HUES48 (cell line): ENCODE data around the gene ABTB1.

Experiments
- H3K27ac ChIP-seq: one replicate; pipeline ENCODE4 v1.7.0; 2013; ENCODE audit warnings: low read depth, low read length, inconsistent platforms
- H3K27me3 ChIP-seq: 2 replicates; pipeline ENCODE4 v1.6.1; 2013; ENCODE audit warnings: mild to moderate bottlenecking, low read length; ENCODE audit not compliant: control insufficient read depth, insufficient read depth
- H3K36me3 ChIP-seq: 2 replicates; pipeline ENCODE4 v1.6.1; 2013; ENCODE audit warnings: low read length; ENCODE audit not compliant: control insufficient read depth, insufficient read depth
- H3K4me1 ChIP-seq: 2 replicates; pipeline ENCODE4 v1.6.1; 2013; ENCODE audit warnings: mild to moderate bottlenecking, low read length; ENCODE audit not compliant: control insufficient read depth, insufficient read depth
- H3K4me3 ChIP-seq: 2 replicates; pipeline ENCODE4 v1.5.1; 2013; ENCODE audit warnings: mild to moderate bottlenecking, low read depth, low read length
- H3K9ac ChIP-seq: 2 replicates; pipeline ENCODE4 v1.6.1; 2013; ENCODE audit warnings: mild to moderate bottlenecking, low read depth, low read length, moderate library complexity
- H3K9me3 ChIP-seq: 2 replicates; pipeline ENCODE4 v1.6.1; 2013; ENCODE audit warnings: low read length; ENCODE audit not compliant: control insufficient read depth, insufficient read depth

The ABTB1 gene

GRCh38 chr3:127637546-127637945 lies 35.2 kb upstream of the ABTB1 start:
- Histone ChIP-seq H3K9ac (no peak overlapping the region), H3K4me3 (no peak overlapping the region), H3K4me1 (peaks cover 10% of the 10 kb centered on the region)

DNA sequence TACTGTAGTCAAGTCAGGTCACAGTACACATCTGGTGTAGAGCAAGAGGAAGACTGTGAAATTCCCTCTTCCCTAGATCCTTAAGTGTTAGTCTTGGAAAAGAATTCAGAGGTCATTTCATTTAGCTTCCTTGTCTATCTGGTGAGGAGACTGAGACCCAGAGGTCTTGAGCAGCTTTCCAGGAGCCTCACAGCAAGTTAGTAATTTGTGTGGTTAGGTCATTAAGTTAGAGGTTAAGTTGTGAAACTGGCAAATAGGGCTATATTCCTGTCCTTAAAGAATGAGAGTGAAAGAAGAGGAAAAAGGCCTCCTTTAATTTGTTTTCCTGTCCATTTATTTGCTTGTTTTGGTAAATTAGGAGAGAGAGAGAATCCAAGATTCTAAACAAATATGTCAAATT lies 34.8 kb upstream of the ABTB1 start:
- no peak overlapping the region for H3K9ac ChIP-seq
- peaks cover 10% of the 10 kb centered on the region for H3K4me1 ChIP-seq
- H3K27me3 ChIP-seq = no peaks in the 10 kb centered on the region
- no peaks in the 10 kb centered on the region for H3K9me3 ChIP-seq
- no peak overlapping the region for H3K27ac ChIP-seq
- H3K36me3 ChIP-seq = no peaks in the 10 kb centered on the region
- no peak overlapping the region for H3K4me3 ChIP-seq

More at GRCh38 chr3:127637546-127637945, 35.2 kb upstream of the ABTB1 start:
- H3K27ac ChIP-seq = no peak overlapping the region
- no peaks in the 10 kb centered on the region for H3K36me3 ChIP-seq
- H3K9me3 ChIP-seq = no peaks in the 10 kb centered on the region
- no peaks in the 10 kb centered on the region for H3K27me3 ChIP-seq

DNA sequence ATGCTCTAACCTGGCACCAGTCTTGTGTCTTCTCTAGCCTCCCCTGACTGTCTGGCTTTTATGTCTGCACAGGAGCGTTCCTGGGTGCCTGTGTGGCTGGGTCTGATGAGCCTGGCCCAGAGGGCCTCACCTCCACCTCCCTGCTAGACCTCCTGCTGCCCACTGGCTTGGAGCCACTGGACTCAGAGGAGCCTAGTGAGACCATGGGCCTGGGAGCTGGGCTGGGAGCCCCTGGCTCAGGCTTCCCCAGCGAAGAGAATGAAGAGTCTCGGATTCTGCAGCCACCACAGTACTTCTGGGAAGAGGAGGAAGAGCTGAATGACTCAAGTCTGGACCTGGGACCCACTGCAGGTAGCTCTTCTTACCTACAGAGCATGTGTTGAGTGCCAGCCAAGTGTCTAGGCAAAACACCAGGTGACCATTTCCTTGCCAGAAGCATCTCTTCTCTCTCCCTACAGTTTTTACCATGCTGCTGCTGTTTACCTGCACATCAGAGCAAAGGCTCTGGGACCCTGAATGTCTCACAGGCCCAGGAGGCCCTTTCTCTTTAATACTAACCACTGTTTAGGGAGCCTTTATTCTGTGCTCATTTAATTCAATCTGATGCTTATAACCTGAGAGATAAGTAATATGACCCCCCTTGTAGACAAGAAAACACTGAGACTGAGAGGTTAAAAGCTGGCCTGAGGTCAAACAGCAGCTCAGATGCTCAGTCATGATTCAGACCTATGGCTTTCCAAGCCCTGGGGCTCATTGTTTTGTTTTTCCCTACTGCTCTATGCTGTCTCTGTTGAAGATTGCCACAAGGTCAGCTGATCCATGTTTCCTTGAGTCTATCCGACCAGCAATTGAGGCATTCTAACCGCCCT lies 33.3 kb upstream of the ABTB1 start:
- H3K27ac ChIP-seq = no peak overlapping the region
- no peaks in the 10 kb centered on the region for H3K4me1 ChIP-seq
- no peaks in the 10 kb centered on the region for H3K36me3 ChIP-seq
- H3K9ac ChIP-seq = no peak overlapping the region
- H3K9me3 ChIP-seq = no peaks in the 10 kb centered on the region
- H3K4me3 ChIP-seq = no peak overlapping the region
- H3K27me3 ChIP-seq = no peaks in the 10 kb centered on the region

DNA sequence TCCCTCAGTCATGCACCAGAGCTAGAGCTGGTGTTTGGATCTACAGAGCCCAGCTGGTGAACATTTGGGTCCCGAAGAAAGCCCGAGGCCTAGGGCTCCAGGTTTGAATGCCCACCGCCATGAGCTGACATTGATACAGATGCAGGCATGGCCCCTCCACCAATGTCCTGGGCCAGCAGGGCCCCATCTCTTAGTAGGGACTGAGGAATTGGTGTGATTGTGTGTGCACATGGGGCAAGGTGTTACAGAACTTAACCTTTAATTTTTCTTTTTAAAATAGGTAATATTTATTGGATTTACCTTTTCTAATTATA lies 32.8 kb upstream of the ABTB1 start:
- no peaks in the 10 kb centered on the region for H3K4me1 ChIP-seq
- no peak overlapping the region for H3K27ac ChIP-seq
- H3K9me3 ChIP-seq = no peaks in the 10 kb centered on the region
- H3K36me3 ChIP-seq = no peaks in the 10 kb centered on the region
- no peak overlapping the region for H3K4me3 ChIP-seq
- H3K27me3 ChIP-seq = no peaks in the 10 kb centered on the region
- H3K9ac ChIP-seq = no peak overlapping the region

- no peaks in the 10 kb centered on the region for H3K9me3 ChIP-seq
- H3K9ac ChIP-seq = no peak overlapping the region
- H3K4me3 ChIP-seq = no peak overlapping the region
- no peaks in the 10 kb centered on the region for H3K36me3 ChIP-seq
- H3K27ac ChIP-seq = no peak overlapping the region
- H3K27me3 ChIP-seq = no peaks in the 10 kb centered on the region
- H3K4me1 ChIP-seq = no peaks in the 10 kb centered on the region
Measured at GRCh38 chr3:127644641-127645370, 27.9 kb upstream of the ABTB1 start.

DNA sequence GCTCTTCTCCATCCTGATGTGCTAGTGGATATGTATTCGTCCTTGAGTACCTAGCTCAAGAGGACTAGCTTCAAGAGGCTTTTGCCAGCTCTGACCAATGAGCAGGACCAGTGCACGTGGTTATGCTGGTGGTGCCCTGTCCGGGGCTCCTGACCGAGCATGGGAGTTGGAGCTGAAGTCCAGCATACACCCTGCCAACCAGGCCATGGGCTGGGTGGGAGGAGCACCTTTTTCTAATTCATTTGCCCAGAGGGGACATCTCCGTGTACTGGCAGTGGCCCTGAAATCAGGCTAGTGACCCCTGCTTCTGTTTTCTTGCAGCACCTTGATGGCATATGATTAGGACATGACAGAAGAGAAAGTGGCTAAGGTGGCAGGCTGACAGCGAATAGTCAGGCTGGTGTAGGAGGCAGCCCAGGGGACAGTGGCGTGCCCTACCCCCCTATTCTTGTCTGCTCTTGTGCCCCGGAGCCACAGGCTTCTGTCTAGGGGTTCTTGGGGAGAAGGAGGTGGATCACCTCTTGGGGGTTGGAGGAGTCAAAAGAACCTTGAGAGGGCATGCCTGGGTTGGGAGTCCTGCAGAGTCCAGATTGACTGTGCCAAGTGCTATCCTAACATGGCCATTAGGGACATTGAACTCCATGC lies 27.3 kb upstream of the ABTB1 start:
- no peaks in the 10 kb centered on the region for H3K36me3 ChIP-seq

DNA sequence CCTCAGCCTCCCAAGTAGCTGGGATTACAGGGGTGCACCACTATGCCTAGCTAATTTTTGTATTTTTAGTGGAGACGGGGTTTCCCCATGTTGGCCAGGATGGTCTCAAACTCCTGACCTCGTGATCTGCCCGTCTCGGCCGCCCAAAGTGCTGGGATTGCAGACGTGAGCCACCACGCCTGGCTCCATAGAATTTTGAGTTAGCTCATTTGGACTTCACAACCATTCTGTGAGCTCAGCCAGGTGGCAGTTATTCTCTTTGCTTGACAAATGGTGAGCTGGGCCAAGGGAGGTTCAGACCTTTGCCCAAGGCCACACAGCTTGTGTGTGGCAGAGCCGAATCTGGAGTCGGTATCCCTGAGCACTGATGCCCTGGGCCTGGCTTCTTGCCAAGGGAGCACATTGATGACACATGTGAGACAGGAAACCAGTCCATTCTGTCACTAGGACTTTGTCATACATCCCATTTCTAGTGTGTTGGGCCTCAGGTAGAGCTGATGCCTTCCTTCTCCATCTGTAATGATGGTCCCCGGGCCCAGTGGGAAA lies 26.2 kb upstream of the ABTB1 start:
- H3K27ac ChIP-seq = no peak overlapping the region
- no peak overlapping the region for H3K9ac ChIP-seq
- H3K4me3 ChIP-seq = no peak overlapping the region
- H3K4me1 ChIP-seq = no peaks in the 10 kb centered on the region
- no peaks in the 10 kb centered on the region for H3K9me3 ChIP-seq
- no peaks in the 10 kb centered on the region for H3K36me3 ChIP-seq
- no peaks in the 10 kb centered on the region for H3K27me3 ChIP-seq

More for the DNA sequence above, 27.3 kb upstream of the ABTB1 start:
- Histone ChIP-seq H3K4me1 (no peaks in the 10 kb centered on the region), H3K4me3 (no peak overlapping the region), H3K27ac (no peak overlapping the region), H3K9me3 (no peaks in the 10 kb centered on the region), H3K9ac (no peak overlapping the region), H3K27me3 (no peaks in the 10 kb centered on the region)

GRCh38 chr3:127647166-127647844 lies 25.4 kb upstream of the ABTB1 start:
- Histone ChIP-seq H3K4me1 (no peaks in the 10 kb centered on the region), H3K36me3 (no peaks in the 10 kb centered on the region), H3K9ac (no peak overlapping the region), H3K27ac (no peak overlapping the region), H3K27me3 (no peaks in the 10 kb centered on the region), H3K4me3 (no peak overlapping the region), H3K9me3 (no peaks in the 10 kb centered on the region)

DNA sequence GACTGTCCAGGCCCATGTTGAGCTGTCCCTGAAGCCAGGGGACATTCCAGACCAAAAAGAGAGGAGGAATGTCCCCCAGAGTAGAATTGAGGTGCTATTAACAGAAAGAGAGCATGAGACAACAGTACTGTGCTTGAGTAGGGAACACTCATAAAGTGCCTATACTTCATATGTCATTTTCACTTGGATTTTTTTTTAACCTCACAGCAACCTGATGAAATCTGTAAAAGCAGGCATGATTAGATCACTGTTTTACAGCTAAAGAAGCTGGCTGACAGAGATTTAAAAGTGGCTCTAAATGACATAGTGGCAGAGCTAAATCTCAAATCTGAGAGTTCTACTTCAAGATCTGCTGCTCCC lies 24.9 kb upstream of the ABTB1 start:
- no peak overlapping the region for H3K27ac ChIP-seq
- H3K9me3 ChIP-seq = no peaks in the 10 kb centered on the region
- H3K4me3 ChIP-seq = no peak overlapping the region
- no peaks in the 10 kb centered on the region for H3K36me3 ChIP-seq
- H3K9ac ChIP-seq = no peak overlapping the region
- H3K4me1 ChIP-seq = no peaks in the 10 kb centered on the region
- no peaks in the 10 kb centered on the region for H3K27me3 ChIP-seq

GRCh38 chr3:127650236-127650635 lies 22.5 kb upstream of the ABTB1 start:
- H3K9ac ChIP-seq = no peak overlapping the region
- H3K9me3 ChIP-seq = no peaks in the 10 kb centered on the region
- H3K27me3 ChIP-seq = no peaks in the 10 kb centered on the region
- no peaks in the 10 kb centered on the region for H3K36me3 ChIP-seq
- no peaks in the 10 kb centered on the region for H3K4me1 ChIP-seq
- no peak overlapping the region for H3K4me3 ChIP-seq
- H3K27ac ChIP-seq = no peak overlapping the region
